Stimulated activated CD8-positive, alpha-beta memory T cell treated with anti-CD3 and anti-CD28 coated beads, Interleukin-4, amount 100 ng/mL, for 1 hour (primary cell): ENCODE results near the gene C1orf116.

Source experiments
- DNase-seq, 2 donors: peaks; one replicate each; pipeline ENCODE4 v3.0.0-alpha.2; 2020; ENCODE audit warnings: low read depth in 2 of 2, low spot score in 1 of 2

The C1orf116 gene

GRCh38 chr1:207020709-207021107 lies 11.8 kb downstream of the C1orf116 start:
- DNase-seq: no peak

- DNase-seq: no peak
Measured at GRCh38 chr1:207020065-207020708, 12.4 kb downstream of the C1orf116 start.

GRCh38 chr1:207019661-207020060 lies 12.9 kb downstream of the C1orf116 start:
- no peak for DNase-seq

GRCh38 chr1:207019161-207019560 lies 13.4 kb downstream of the C1orf116 start:
- no peak for DNase-seq

GRCh38 chr1:207018707-207019106 lies 13.8 kb downstream of the C1orf116 start:
- no peak for DNase-seq

- no peak for DNase-seq
Measured at GRCh38 chr1:207017615-207018559, 14.7 kb downstream of the C1orf116 start.

- DNase-seq: no peak
Measured at GRCh38 chr1:207015791-207016190, 16.8 kb downstream of the C1orf116 start.

- no peak for DNase-seq
Measured at GRCh38 chr1:207014728-207015127, 17.8 kb downstream of the C1orf116 start.

GRCh38 chr1:207013321-207014085 lies 19.1 kb downstream of the C1orf116 start:
- DNase-seq: no peak

GRCh38 chr1:207010726-207011125 lies 21.8 kb downstream of the C1orf116 start:
- DNase-seq: no peak

GRCh38 chr1:207009945-207010344 lies 22.6 kb downstream of the C1orf116 start:
- no peak for DNase-seq

GRCh38 chr1:207009182-207009850 lies 23.2 kb downstream of the C1orf116 start:
- DNase-seq: no peak

GRCh38 chr1:207007352-207008033 lies 25.1 kb downstream of the C1orf116 start:
- no peak for DNase-seq

- DNase-seq: no peak
Measured at GRCh38 chr1:207006914-207007313, 25.6 kb downstream of the C1orf116 start.

GRCh38 chr1:207006083-207006482 lies 26.5 kb downstream of the C1orf116 start:
- DNase-seq: no peak

GRCh38 chr1:207004931-207005830 lies 27.4 kb downstream of the C1orf116 start:
- no peak for DNase-seq

GRCh38 chr1:207003210-207003609 lies 29.3 kb downstream of the C1orf116 start:
- DNase-seq: no peak

- DNase-seq: no peak
Measured at GRCh38 chr1:207002724-207003146, 29.8 kb downstream of the C1orf116 start.

GRCh38 chr1:207001492-207002245 lies 30.9 kb downstream of the C1orf116 start:
- no peak for DNase-seq
